H1 (cell line): ENCODE measurements around the gene MAN2A1. TPM values are rescaled to one million over a fixed set of nuclear protein-coding genes. Genes with fewer than 3 reads are reported as not detected.

Experiments
- CTCF ChIA-PET: fragments of 300-600 bp; sonication (Branson Sonifier 250); formaldehyde crosslinking; loops from one replicate; lab custom pipeline; 2021; ENCODE audit not compliant: partially characterized antibody; lab: Charles Lee
- POLR2A ChIA-PET: fragments of 300-600 bp; sonication (Branson Sonifier 250); formaldehyde crosslinking; loops from one replicate; lab custom pipeline; 2021; ENCODE audit warnings: inconsistent platforms; ENCODE audit not compliant: partially characterized antibody; lab: Charles Lee
- DNase-seq, 2 experiments: peaks; one replicate each; pipeline versions ENCODE4 v3.0.0 to v3.0.0-alpha.2; 2010 to 2022; ENCODE audit warnings: low spot score in 2 of 2, low read depth in 1 of 2, mixed read lengths in 1 of 2
- FAIRE-seq: peaks from 2 replicates; lab custom pipeline; 2011; peaks lifted over from hg19 to GRCh38; lab: Jason Lieb, UNC
- H2AFZ ChIP-seq: 2 replicates; pipeline ENCODE4 v1.8.1; 2012; ENCODE audit warnings: low read length, inconsistent platforms
- H2AK5ac ChIP-seq: 2 replicates; pipeline ENCODE4 v1.6.1; 2013; ENCODE audit warnings: low read depth, low read length
- H2BK120ac ChIP-seq: replicated peaks from 2 replicates; pipeline ENCODE3; 2013; ENCODE audit warnings: low read depth, low read length, inconsistent platforms
- H2BK12ac ChIP-seq: 2 replicates; pipeline ENCODE4 v1.6.1; 2013; ENCODE audit warnings: low read depth, low read length
- H2BK15ac ChIP-seq: 2 replicates; pipeline ENCODE4 v1.6.1; 2013; ENCODE audit warnings: low read length
- H2BK20ac ChIP-seq: 2 replicates; pipeline ENCODE4 v1.6.1; 2013; ENCODE audit warnings: low read length
- H2BK5ac ChIP-seq: 2 replicates; pipeline ENCODE4 v1.6.1; 2013; ENCODE audit warnings: low read depth, low read length
- H3K14ac ChIP-seq: 2 replicates; pipeline ENCODE4 v1.6.1; 2013; ENCODE audit warnings: inconsistent platforms; ENCODE audit not compliant: insufficient read length
- H3K18ac ChIP-seq: 2 replicates; pipeline ENCODE4 v1.6.1; 2013; ENCODE audit warnings: low read length; ENCODE audit errors: extremely low read depth
- H3K23ac ChIP-seq: 2 replicates; pipeline ENCODE4 v1.6.1; 2013; ENCODE audit warnings: inconsistent platforms; ENCODE audit not compliant: insufficient read length
- H3K23me2 ChIP-seq: 2 replicates; pipeline ENCODE4 v1.6.1; 2013; ENCODE audit warnings: low read depth, low read length
- H3K27ac ChIP-seq: 2 replicates; pipeline ENCODE4 v1.6.1; 2011; ENCODE audit warnings: low read depth, low read length, inconsistent platforms
- H3K27me3 ChIP-seq, 4 experiments: replicated peaks in 1 of 4; 1 replicate in 1 of 4; 2 replicates in 3 of 4; pipeline versions ENCODE4 v1.6.1 to v1.8.1; 2011 to 2013; ENCODE audit warnings: low read length in 3 of 4, mild to moderate bottlenecking in 3 of 4, inconsistent platforms in 2 of 4, mixed read lengths in 2 of 4, moderate library complexity in 1 of 4; ENCODE audit not compliant: control insufficient read depth in 3 of 4, insufficient read depth in 3 of 4; ENCODE audit errors: extremely low read depth in 1 of 4
- H3K36me3 ChIP-seq, 4 experiments: 2 replicates each; pipeline versions ENCODE4 v1.6.1 to v1.8.1; 2011 to 2013; ENCODE audit warnings: mild to moderate bottlenecking in 4 of 4, low read length in 3 of 4, moderate library complexity in 2 of 4, control low read depth in 1 of 4, inconsistent platforms in 1 of 4; ENCODE audit not compliant: insufficient read depth in 4 of 4, control insufficient read depth in 2 of 4
- H3K4ac ChIP-seq: replicated peaks from 2 replicates; pipeline ENCODE3; 2013; ENCODE audit warnings: low read length, low read depth, mixed read lengths, inconsistent platforms; ENCODE audit not compliant: insufficient read length
- H3K4me1 ChIP-seq, 4 experiments: replicated peaks in 1 of 4; 1 replicate in 1 of 4; 2 replicates in 3 of 4; pipeline versions ENCODE4 v1.6.1 to v1.8.1; 2011 to 2013; ENCODE audit warnings: low read length in 3 of 4, inconsistent platforms in 2 of 4, mixed read lengths in 1 of 4; ENCODE audit not compliant: insufficient read depth in 4 of 4, control insufficient read depth in 3 of 4
- H3K4me2 ChIP-seq, 2 experiments: 2 replicates each; pipeline versions ENCODE4 v1.6.1 to v1.8.1; 2011 to 2013; ENCODE audit warnings: low read depth in 2 of 2, low read length in 2 of 2, control low read depth in 1 of 2, inconsistent platforms in 1 of 2, mild to moderate bottlenecking in 1 of 2; ENCODE audit not compliant: insufficient read depth in 1 of 2
- H3K4me3 ChIP-seq, 4 experiments: fragments of 200-600, 300-600 bp in 1 of 4; sonication (generic), shearing (Covaris generic), sonication (Bioruptor Twin) in 1 of 4; 2 replicates each; pipeline versions ENCODE4 v1.5.1 to v1.8.1; 2011 to 2016; ENCODE audit warnings: low read length in 4 of 4, low read depth in 3 of 4, control low read depth in 2 of 4, inconsistent platforms in 2 of 4, mild to moderate bottlenecking in 2 of 4, mixed read lengths in 1 of 4, moderate library complexity in 1 of 4; ENCODE audit not compliant: insufficient read depth in 2 of 4; ENCODE audit errors: extremely low read depth in 1 of 4
- H3K56ac ChIP-seq: replicated peaks from 2 replicates; pipeline ENCODE3; 2013; ENCODE audit warnings: low read depth, mild to moderate bottlenecking, mixed read lengths, low read length, inconsistent platforms; ENCODE audit not compliant: insufficient read length
- H3K79me1 ChIP-seq: 2 replicates; pipeline ENCODE4 v1.6.1; 2013; ENCODE audit warnings: low read depth, low read length, control low read depth
- H3K79me2 ChIP-seq, 2 experiments: 2 replicates each; pipeline versions ENCODE4 v1.6.1 to v1.8.1; 2012 to 2013; ENCODE audit warnings: low read length in 2 of 2, mild to moderate bottlenecking in 2 of 2, inconsistent platforms in 1 of 2; ENCODE audit not compliant: insufficient read depth in 2 of 2, control insufficient read depth in 1 of 2
- H3K9ac ChIP-seq, 4 experiments: replicated peaks in 1 of 4; 1 replicate in 1 of 4; 2 replicates in 3 of 4; pipeline versions ENCODE4 v1.6.1 to v1.8.1; 2011 to 2013; ENCODE audit warnings: low read depth in 3 of 4, low read length in 3 of 4, control low read depth in 2 of 4, mild to moderate bottlenecking in 2 of 4, moderate library complexity in 2 of 4, inconsistent platforms in 1 of 4; ENCODE audit errors: extremely low read depth in 1 of 4
- H3K9me3 ChIP-seq, 2 experiments: 2 replicates each; pipeline versions ENCODE4 v1.6.1 to v1.8.1; 2012 to 2013; ENCODE audit warnings: mild to moderate bottlenecking in 2 of 2, moderate library complexity in 2 of 2, control low read depth in 1 of 2, inconsistent platforms in 1 of 2, low read depth in 1 of 2, low read length in 1 of 2, mixed read lengths in 1 of 2; ENCODE audit not compliant: insufficient read depth in 2 of 2
- H4K20me1 ChIP-seq, 2 experiments: replicated peaks in 1 of 2; 2 replicates each; pipeline versions ENCODE3 to v1.8.1; 2011 to 2013; ENCODE audit warnings: inconsistent platforms in 2 of 2, low read length in 2 of 2, mild to moderate bottlenecking in 1 of 2; ENCODE audit not compliant: insufficient read depth in 2 of 2, control insufficient read depth in 1 of 2
- H4K5ac ChIP-seq: 2 replicates; pipeline ENCODE4 v1.6.1; 2013; ENCODE audit warnings: low read length, low read depth, mixed read lengths, inconsistent platforms; ENCODE audit not compliant: insufficient read length
- H4K8ac ChIP-seq: 2 replicates; pipeline ENCODE4 v1.8.0; 2013; ENCODE audit warnings: mild to moderate bottlenecking, moderate library complexity, low read length, inconsistent platforms; ENCODE audit not compliant: insufficient read depth; ENCODE audit errors: extremely low read depth
- H4K91ac ChIP-seq: replicated peaks from 2 replicates; pipeline ENCODE3; 2013; ENCODE audit warnings: low read length, mixed read lengths, inconsistent platforms; ENCODE audit not compliant: insufficient read length
- ASH2L ChIP-seq: fragments of 200-600, 300-600 bp; sonication (generic); IDR thresholded peaks from one replicate; pipeline ENCODE4 v1.7.1; 2017; ENCODE audit warnings: low read length
- ATF2 ChIP-seq: IDR thresholded peaks from 2 replicates; pipeline ENCODE4 v1.6.1; 2012; ENCODE audit warnings: low read length, inconsistent platforms
- BCL11A ChIP-seq, 2 experiments: IDR thresholded peaks; one replicate each; pipeline ENCODE4 v1.6.1; 2011; ENCODE audit warnings: low read depth in 2 of 2, low read length in 2 of 2, mild to moderate bottlenecking in 2 of 2
- POLR2AphosphoS5 ChIP-seq: IDR thresholded peaks from 2 replicates; pipeline ENCODE4 v1.6.1; 2011; ENCODE audit warnings: low read depth, low read length
- RBBP5 ChIP-seq: IDR thresholded peaks from 2 replicates; pipeline ENCODE4 v1.7.1; 2012; ENCODE audit warnings: low read depth, mild to moderate bottlenecking, inconsistent platforms, low read length, moderate library complexity, borderline replicate concordance
- SAP30 ChIP-seq: fragments of 300-600 bp; sonication (generic); IDR thresholded peaks from 2 replicates; pipeline ENCODE4 v1.7.1; 2012; ENCODE audit warnings: low read length, moderate library complexity, mild to moderate bottlenecking, inconsistent platforms; ENCODE audit not compliant: insufficient read depth, insufficient replicate concordance
- SP1 ChIP-seq: IDR thresholded peaks from 2 replicates; pipeline ENCODE4 v1.6.1; 2011; ENCODE audit warnings: low read depth, low read length
- TAF7 ChIP-seq: optimal IDR thresholded peaks from 2 replicates; pipeline ENCODE3; 2011; ENCODE audit warnings: low read depth, mild to moderate bottlenecking, inconsistent platforms, low read length, moderate library complexity, borderline replicate concordance
- WGBS, 2 experiments: shearing (Covaris generic) in 1 of 2; methylation state at CpG; one replicate each; pipeline versions ENCODE4 v1.1.6 to v1.1.7; 2013 to 2015; ENCODE audit warnings: low lambda C conversion rate in 2 of 2, mixed read lengths in 2 of 2, inconsistent platforms in 1 of 2, low coverage in 1 of 2, missing lambda C conversion rate in 1 of 2; ENCODE audit not compliant: insufficient replicate concordance in 2 of 2, insufficient coverage in 1 of 2, insufficient read length in 1 of 2; ENCODE audit errors: extremely low coverage in 1 of 2, missing lambda C conversion rate in 1 of 2; 5-methylcytosine and 5-hydroxymethylcytosine counted together
- polyA plus RNA-seq, 7 experiments: library from polyadenylated mRNA; depleted of rRNA in 3 of 7; stranded (reverse) in 5 of 7; unstranded in 2 of 7; fragments of >200 nt in 5 of 7; fragments of 200-250 nt in 2 of 7; gene quantifications; 1 replicate in 5 of 7; 2 replicates in 1 of 7; 4 replicates in 1 of 7; pipeline versions ENCODE4 v1.2.1 to v1.2.3, GENCODE V29; 2011 to 2013; ENCODE audit warnings: missing spikeins in 2 of 7, mixed read lengths in 2 of 7
- total RNA-seq: library from RNA; stranded (reverse); fragmentation: NEBNext Ultra II Directional; extraction: Animal tissue kit (Norgen Biotek cat#: 25700); gene quantifications from 2 replicates; pipeline ENCODE4 v1.2.1, GENCODE V29; 2021

MAN2A1 gene
- total and polyA plus RNA-seq, 2 of the 8 experiments (the other 6 are each of a cell fraction or from before 2014, with no cell fraction given): 29.1 to 102 TPM

DNA sequence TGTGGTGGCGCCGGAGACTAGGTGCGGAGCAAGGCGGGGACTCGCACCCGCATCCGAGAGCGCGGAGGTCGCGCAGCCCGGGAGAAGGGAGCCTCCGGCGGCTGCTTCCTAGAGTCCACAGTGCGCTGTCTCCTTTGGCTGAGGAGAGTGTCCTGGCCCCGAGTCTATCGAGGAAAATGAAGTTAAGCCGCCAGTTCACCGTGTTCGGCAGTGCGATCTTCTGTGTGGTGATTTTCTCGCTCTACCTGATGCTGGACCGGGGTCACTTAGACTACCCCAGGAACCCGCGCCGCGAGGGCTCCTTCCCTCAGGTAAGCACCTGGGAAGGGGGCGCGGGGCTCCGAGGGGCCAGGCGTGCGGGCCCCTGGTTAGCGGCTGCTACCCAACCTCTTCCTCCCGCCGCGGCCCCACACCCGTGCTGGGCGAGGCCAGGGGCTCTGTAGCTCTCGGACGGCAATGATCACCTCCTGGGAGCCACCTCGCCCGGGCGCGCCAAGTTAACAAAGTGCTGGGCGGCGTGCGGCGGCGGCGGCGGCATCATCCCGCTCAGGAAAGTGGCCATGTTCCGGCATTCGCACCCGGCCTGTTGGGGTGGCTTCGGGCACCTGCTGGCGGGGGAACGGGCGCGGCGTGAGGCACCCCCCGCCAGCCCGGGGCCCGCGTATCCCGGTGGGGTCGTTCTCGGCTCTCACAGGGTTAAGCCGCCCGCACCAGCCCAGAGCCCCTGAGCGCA lies 681 bp downstream of the MAN2A1 start:
- Histone ChIP-seq H3K4me1 (peaks cover 2 to 14% (median 10%) of the 10 kb centered on the region in 4 experiments; a peak in 4 of 7 replicates), H3K79me2 (peaks cover 22 to 51% of the 10 kb centered on the region in 2 experiments), H2BK15ac (0 out of 2 replicates have a peak overlapping the region, but pooled peaks have one; percentile 88), H4K8ac (peak overlapping the region; percentile 96), H3K14ac (no peak overlapping the region), H3K79me1 (no peaks in the 10 kb centered on the region; the same call in 1 of the 2 replicates), H2BK12ac (no peak overlapping the region; the same call in 1 of the 2 replicates), H3K23me2 (no peaks in the 10 kb centered on the region; the same call in 1 of the 2 replicates), H3K4ac (no peak overlapping the region), H3K4me3 (peak overlapping the region; percentile 82 to 93 (median 89)), H2BK5ac (peak overlapping the region; percentile 73; the same call in 1 of the 2 replicates), H3K36me3 (0 out of 8 replicates have a peak, but pooled peaks cover 0 to 2% (median 0%) of the 10 kb centered on the region in 4 experiments), H3K9ac (peak overlapping the region; percentile 68 to 82 (median 80)), H3K4me2 (peak overlapping the region; percentile 81 to 84), H4K20me1 (peaks cover 24 to 30% of the 10 kb centered on the region in 2 experiments), H2BK20ac (no peak overlapping the region), H4K91ac (no peak overlapping the region), H3K18ac (peak overlapping the region; percentile 80; the same call in 1 of the 2 replicates), H3K56ac (peak overlapping the region; percentile 52), H3K27me3 (no peaks in the 10 kb centered on the region), H4K5ac (peak overlapping the region; percentile 60), H2AFZ (no peak overlapping the region), H3K23ac (no peak overlapping the region), H2BK120ac (no peak overlapping the region), H3K27ac (peak overlapping the region; percentile 75; the same call in 1 of the 2 replicates), H2AK5ac (no peak overlapping the region), H3K9me3 (peaks cover 0 to 3% of the 10 kb centered on the region in 2 experiments; a peak in 1 of 4 replicates)
- DNase-seq: peak in 1 of 2 experiments; percentile 64
- CTCF ChIA-PET: interaction anchor here (0.5 to 4.6 kb wide), 8 partner anchors 11 to 1083 kb away, joined by 3 to 37 read pairs (median 4); no protein-coding TSS in a partner anchor
- 1% methylated on average over 59 of the region's 71 CpGs; no CpG with 5 or more reads in 1 of the 2 experiments for WGBS, 2 experiments
- FAIRE-seq: no peak
- POLR2A ChIA-PET: interaction anchor here (1.1 to 2.5 kb wide), 7 partner anchors 9 to 963 kb away, joined by 3 to 12 read pairs (median 4); no protein-coding TSS in a partner anchor
- peak; percentile 66; the same call in 1 of the 2 replicates for TF ChIP-seq RBBP5
- TF ChIP-seq ATF2: 0 out of 2 replicates have a peak, but pooled peaks have one; percentile 11
- no peak for TF ChIP-seq SP1
- TF ChIP-seq TAF7: no peak
- no peak for TF ChIP-seq BCL11A (IDR thresholded peaks at IDR 0.05; ENCODE audit: low read depth in 2 of 2, low read length in 2 of 2)
- TF ChIP-seq POLR2AphosphoS5: 0 out of 2 replicates have a peak, but pooled peaks have one; percentile 8
- peak; percentile 54 for TF ChIP-seq SAP30
- peak; percentile 66 for TF ChIP-seq ASH2L
